ENCODE results near the gene SYK. TPM values are rescaled to one million over a fixed set of nuclear protein-coding genes. Genes with fewer than 3 reads are reported as not detected.
"Not testable (repeated sequence)": the region's sequence is repeated elsewhere in the genome, so short reads cannot be mapped to it uniquely, and the experiment has no call there.

SYK gene
- total RNA-seq, 4 donors from 2014 or later = 50.7 to 107 (median 87.1) TPM

DNA sequence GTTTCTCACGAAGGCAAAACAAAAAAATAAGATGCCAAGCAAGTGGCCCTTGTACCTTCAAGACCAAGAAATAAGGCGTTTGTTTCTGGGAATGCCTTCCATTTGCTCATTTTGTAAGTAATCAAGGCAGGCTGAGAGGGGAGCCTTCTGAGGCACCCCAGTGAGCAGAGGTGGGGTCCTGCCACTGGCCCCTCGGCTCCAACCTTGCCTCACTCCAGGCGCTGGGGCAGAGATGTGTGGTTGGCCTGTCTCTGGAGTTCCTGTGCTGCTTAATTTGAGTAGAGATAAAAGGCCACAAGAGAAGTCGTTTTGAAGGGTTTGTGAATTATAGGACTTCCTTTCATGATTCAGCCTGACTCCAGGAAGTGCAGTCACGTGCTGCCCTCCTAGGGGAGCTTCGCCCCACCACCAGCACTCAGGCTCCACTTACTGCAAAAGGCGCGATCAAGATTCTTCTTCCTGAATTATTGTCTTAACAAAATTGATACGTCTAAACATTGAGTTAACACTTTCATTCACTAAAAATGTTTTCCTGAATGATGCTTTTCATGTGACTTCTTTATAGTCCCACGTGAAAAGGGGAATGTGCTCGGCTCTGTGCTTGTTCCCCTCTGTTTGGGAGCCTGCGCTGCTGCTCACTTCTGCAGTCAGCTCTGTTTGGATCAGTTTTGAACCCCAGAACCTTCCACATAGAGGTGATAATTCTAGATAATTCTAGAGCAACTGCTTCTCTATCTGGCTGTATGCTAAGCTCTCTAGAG lies 13.7 kb downstream of the SYK start:
- WGBS, 2 donors = 37 to 39% methylated on average over 13 of the region's 13 CpGs
- peak; percentile 34 to 61 for DNase-seq
- Histone ChIP-seq H3K27me3 (no peaks in the 10 kb centered on the region), H3K9me3 (no peaks in the 10 kb centered on the region), H3K36me3 (no peaks in the 10 kb centered on the region), H3K4me3 (replicated peaks in 1 of 3) (no peak overlapping the region), H3K27ac (peak overlapping the region; percentile 31 to 63 (median 59)), H3K4me1 (peaks cover 24 to 49% of the 10 kb centered on the region in 2 donors)
- intact Hi-C loops (cut with DNase I) = no loop called here
- TF ChIP-seq CTCF (IDR thresholded peaks at IDR 0.05) (no peak), POLR2A (IDR thresholded peaks at IDR 0.05) (no peak)

- no peaks in the 10 kb centered on the region for H3K27me3 ChIP-seq
- H3K4me1 ChIP-seq = peaks cover 21 to 46% of the 10 kb centered on the region in 2 donors
- TF ChIP-seq CTCF (IDR thresholded peaks at IDR 0.05) = no peak
- TF ChIP-seq POLR2A (IDR thresholded peaks at IDR 0.05) = no peak
- H3K27ac ChIP-seq = peak overlapping the region in 2 of 3 donors; percentile 59 to 63
- intact Hi-C loops (cut with DNase I) = no loop called here
- H3K36me3 ChIP-seq = no peaks in the 10 kb centered on the region
- H3K9me3 ChIP-seq = no peaks in the 10 kb centered on the region
- 74 to 78% methylated on average over 4 of the region's 4 CpGs for WGBS, 2 donors
- H3K4me3 ChIP-seq (replicated peaks in 1 of 3) = no peak overlapping the region
- peak in 1 of 2 donors; percentile 53 for DNase-seq
These were observed 14.3 kb downstream of the SYK start for GRCh38 chr9:90815944-90816357.

DNA sequence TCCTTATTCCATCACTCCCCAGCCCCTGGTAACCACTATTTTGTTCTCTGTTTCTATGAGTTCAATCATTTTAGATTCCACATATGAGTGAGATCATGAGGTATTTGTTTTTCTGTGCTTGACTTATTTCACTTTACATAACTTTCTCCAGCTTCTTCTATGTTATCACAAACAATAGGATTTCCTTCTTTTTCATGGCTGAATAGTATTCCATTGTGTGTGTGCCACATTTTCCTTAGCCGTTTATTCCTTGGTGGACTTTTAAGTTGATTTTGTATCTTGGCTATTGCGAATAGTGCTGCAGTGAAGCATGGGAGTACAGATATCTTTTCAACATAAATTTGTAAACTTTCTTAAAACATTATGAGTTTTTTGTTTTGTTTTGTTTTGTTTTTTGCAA lies 15.1 kb downstream of the SYK start:
- WGBS, 2 donors = 92 to 97% methylated on average over 2 of the region's 2 CpGs
- Histone ChIP-seq H3K9me3 (no peaks in the 10 kb centered on the region), H3K4me1 (peaks cover 13 to 39% of the 10 kb centered on the region in 2 donors), H3K4me3 (replicated peaks in 1 of 3) (no peak overlapping the region), H3K27ac (no peak overlapping the region), H3K36me3 (no peaks in the 10 kb centered on the region), H3K27me3 (no peaks in the 10 kb centered on the region)
- no peak for TF ChIP-seq POLR2A (IDR thresholded peaks at IDR 0.05)
- no peak for TF ChIP-seq CTCF (IDR thresholded peaks at IDR 0.05)
- intact Hi-C loops (cut with DNase I) = no loop called here
- DNase-seq = no peak

DNA sequence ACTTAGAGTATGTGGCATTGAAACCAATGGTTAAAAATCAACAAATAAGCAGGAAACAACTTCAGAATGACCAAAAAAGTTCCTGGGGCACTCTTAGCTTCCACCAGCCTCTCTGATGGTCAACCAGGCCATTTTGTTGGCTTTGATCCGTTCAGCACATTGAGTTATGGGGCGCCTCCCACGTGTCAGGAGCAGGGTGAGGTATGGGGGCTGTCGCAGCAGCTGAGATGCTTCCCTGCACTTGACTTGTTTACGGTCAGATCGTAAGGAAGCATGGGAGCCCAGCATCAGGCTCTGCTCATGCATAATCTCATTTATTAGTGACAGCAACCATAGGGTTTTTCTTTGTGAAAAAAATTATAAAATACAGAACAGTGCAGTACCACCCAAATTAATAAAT lies 16.7 kb downstream of the SYK start:
- no peak for TF ChIP-seq CTCF (IDR thresholded peaks at IDR 0.05)
- no peak for TF ChIP-seq POLR2A (IDR thresholded peaks at IDR 0.05)
- no peak for DNase-seq
- H3K9me3 ChIP-seq = no peaks in the 10 kb centered on the region
- H3K4me3 ChIP-seq (replicated peaks in 1 of 3) = no peak overlapping the region
- intact Hi-C loops (cut with DNase I) = no loop called here
- no peaks in the 10 kb centered on the region for H3K27me3 ChIP-seq
- no peak overlapping the region for H3K27ac ChIP-seq
- peaks cover 12 to 30% of the 10 kb centered on the region in 2 donors for H3K4me1 ChIP-seq
- 84 to 88% methylated on average over 6 of the region's 6 CpGs for WGBS, 2 donors
- H3K36me3 ChIP-seq = no peaks in the 10 kb centered on the region

- DNase-seq; H3K4me3 ChIP-seq (replicated peaks in 1 of 3); intact Hi-C loops (cut with DNase I); H3K36me3 ChIP-seq; H3K27me3 ChIP-seq; H3K9me3 ChIP-seq; H3K27ac ChIP-seq: not testable (repeated sequence)
- 80 to 94% methylated on average over 4 of the region's 4 CpGs for WGBS, 2 donors
- H3K4me1 ChIP-seq = peaks cover 3 to 12% of the 10 kb centered on the region in 2 donors
These were observed 18.8 kb downstream of the SYK start for GRCh38 chr9:90820406-90820805.

- DNase-seq; H3K4me3 ChIP-seq (replicated peaks in 1 of 3); H3K36me3 ChIP-seq; H3K4me1 ChIP-seq; intact Hi-C loops (cut with DNase I); H3K27me3 ChIP-seq; H3K27ac ChIP-seq; H3K9me3 ChIP-seq: not testable (repeated sequence)
- WGBS, 2 donors = 85 to 90% methylated on average over 1 of the region's 1 CpG
These were observed 19.6 kb downstream of the SYK start for GRCh38 chr9:90821236-90821635.

All from thyroid gland (tissue), 4 donors.